Fibroblast of mammary gland (primary cell): ENCODE results near the gene AGAP2.
"Not testable (repeated sequence)": the region's sequence is repeated elsewhere in the genome, so short reads cannot be mapped to it uniquely, and the experiment has no call there.

ENCODE experiments used
- DNase-seq: peaks from one replicate; pipeline ENCODE4 v3.0.0-alpha.2; 2010; ENCODE audit warnings: low read depth
- H3K4me3 ChIP-seq: 2 replicates; pipeline ENCODE4 v1.5.1; 2011; ENCODE audit warnings: low read depth, mild to moderate bottlenecking, low read length, moderate library complexity; ENCODE audit not compliant: control insufficient read depth
- TF ChIP-seq, protein P1 (sequence below): conservative IDR thresholded peaks from 2 replicates; pipeline ENCODE4 v1.5.1; 2011; ENCODE audit warnings: low read depth, low read length, inconsistent platforms; ENCODE audit not compliant: control insufficient read depth, insufficient read depth

Gene AGAP2

DNA sequence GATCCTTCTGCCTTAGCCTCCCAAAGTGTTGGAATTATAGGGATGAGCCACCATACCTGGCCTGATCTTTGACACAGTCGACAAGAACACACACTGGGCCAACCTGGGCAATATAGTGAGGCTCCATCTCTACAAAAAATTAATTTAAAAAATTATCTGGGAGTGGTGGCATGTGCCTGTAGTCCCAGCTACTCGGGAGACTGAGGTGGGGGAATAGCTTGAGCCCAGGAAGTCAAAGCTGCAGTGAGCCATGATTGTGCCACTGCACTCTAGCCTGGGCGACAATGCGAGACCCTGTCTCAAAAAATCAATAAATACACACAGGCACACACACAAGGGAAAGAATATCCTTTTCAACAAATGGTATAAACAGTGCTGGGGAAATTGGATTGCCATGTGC is 50.7 kb downstream of the AGAP2 start:
- TF ChIP-seq, protein P1, sequence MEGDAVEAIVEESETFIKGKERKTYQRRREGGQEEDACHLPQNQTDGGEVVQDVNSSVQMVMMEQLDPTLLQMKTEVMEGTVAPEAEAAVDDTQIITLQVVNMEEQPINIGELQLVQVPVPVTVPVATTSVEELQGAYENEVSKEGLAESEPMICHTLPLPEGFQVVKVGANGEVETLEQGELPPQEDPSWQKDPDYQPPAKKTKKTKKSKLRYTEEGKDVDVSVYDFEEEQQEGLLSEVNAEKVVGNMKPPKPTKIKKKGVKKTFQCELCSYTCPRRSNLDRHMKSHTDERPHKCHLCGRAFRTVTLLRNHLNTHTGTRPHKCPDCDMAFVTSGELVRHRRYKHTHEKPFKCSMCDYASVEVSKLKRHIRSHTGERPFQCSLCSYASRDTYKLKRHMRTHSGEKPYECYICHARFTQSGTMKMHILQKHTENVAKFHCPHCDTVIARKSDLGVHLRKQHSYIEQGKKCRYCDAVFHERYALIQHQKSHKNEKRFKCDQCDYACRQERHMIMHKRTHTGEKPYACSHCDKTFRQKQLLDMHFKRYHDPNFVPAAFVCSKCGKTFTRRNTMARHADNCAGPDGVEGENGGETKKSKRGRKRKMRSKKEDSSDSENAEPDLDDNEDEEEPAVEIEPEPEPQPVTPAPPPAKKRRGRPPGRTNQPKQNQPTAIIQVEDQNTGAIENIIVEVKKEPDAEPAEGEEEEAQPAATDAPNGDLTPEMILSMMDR, result no peak
- no peak for DNase-seq
- H3K4me3 ChIP-seq, result no peak overlapping the region

DNA sequence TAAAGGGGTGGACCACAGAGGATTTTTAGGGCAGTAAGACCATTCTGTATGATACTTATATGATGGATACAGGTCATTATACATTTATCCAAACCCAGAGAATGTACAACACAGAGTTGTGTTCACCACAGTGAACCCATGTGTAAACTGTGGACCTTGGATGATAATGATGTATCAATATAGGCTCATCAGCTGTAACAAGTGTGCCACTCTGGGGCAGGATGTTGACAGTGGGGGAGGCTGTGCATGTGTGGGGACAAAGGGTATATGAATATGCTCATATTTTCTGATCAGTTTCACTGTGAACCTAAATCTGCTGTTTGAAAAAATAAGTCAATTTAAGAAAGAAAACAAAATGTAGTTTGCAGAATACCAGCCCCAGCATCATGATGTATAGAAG is 58.8 kb downstream of the AGAP2 start:
- no peak overlapping the region for H3K4me3 ChIP-seq
- DNase-seq, result no peak
- TF ChIP-seq, protein P1, result no peak

DNA sequence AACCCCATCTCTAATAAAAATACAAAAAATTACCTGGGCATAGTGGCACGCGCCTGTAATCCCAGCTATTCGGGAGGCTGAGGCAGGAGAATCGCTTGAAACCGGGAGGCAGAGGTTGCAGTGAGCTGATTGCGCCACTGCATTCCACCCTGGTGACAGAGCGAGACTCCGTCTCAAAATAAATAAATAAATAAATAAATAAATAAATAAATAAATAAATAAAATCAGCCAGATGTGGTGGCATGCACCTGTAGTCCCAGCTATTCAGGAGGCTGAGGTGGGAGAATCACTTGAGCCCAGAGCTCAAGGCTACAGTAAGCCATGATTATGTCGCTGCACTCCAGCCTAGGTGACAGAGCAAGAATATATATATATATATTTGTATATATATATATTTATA is 60.6 kb downstream of the AGAP2 start:
- not testable (repeated sequence) for DNase-seq, H3K4me3 ChIP-seq

DNA sequence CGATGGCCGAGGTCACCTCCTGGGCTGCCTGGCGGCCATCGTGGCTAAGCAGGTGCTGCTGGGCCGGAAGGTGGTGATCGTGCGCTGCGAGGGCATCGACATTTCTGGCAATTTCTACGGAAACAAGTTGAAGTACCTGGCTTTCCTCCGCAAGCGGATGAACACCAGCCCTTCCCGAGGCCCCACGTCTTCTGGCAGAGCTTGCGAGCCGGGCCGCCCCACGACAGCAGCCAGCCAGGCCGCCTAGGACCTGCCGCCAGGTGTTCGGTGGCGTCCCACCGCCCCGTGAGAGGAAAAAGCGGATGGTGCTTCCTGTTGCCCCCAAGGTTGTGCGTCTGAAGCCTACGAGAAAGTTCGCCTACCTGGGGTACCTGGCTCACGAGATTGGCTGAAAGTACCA is 63.9 kb downstream of the AGAP2 start:
- H3K4me3 ChIP-seq, result no peak overlapping the region
- TF ChIP-seq, protein P1, result no peak
- no peak for DNase-seq
